Lower leg skin (tissue), 3 donors: ENCODE results near the gene PLB1.

Experiments
- POLR2A ChIP-seq, 2 donors: fragments of 450-650 bp; IDR thresholded peaks; one replicate each; pipeline ENCODE4 v1.6.1; 2016 to 2017; ENCODE audit warnings: antibody characterized with exemption in 2 of 2, mild to moderate bottlenecking in 1 of 2, moderate library complexity in 1 of 2
- TF ChIP-seq, protein P1 (sequence below), 3 donors: fragments of 450-650 bp; IDR thresholded peaks; one replicate each; pipeline ENCODE4 v1.5.1; 2016; ENCODE audit warnings: antibody characterized with exemption in 3 of 3, mild to moderate bottlenecking in 3 of 3, moderate library complexity in 2 of 3

DNA sequence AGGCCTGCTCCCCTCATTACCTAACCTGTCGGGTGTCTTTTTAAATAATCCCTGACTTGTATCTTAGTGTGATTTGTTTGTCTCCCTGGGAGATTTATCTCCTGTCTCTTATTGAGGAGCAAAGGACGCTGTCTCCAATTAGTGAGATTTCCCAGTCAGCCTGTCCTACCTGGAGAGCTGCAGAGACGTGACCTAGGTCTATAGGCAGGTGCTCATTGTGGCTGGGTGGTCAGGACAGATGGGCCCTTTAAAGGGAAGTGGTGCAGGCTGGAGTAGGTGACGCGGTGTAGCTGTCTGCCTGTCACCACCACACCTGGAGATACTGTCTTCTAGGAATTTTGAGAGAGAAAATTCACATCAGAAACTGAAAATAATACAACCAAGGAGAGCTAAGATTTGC, 28.0 kb downstream of the PLB1 start:
- TF ChIP-seq, protein P1, sequence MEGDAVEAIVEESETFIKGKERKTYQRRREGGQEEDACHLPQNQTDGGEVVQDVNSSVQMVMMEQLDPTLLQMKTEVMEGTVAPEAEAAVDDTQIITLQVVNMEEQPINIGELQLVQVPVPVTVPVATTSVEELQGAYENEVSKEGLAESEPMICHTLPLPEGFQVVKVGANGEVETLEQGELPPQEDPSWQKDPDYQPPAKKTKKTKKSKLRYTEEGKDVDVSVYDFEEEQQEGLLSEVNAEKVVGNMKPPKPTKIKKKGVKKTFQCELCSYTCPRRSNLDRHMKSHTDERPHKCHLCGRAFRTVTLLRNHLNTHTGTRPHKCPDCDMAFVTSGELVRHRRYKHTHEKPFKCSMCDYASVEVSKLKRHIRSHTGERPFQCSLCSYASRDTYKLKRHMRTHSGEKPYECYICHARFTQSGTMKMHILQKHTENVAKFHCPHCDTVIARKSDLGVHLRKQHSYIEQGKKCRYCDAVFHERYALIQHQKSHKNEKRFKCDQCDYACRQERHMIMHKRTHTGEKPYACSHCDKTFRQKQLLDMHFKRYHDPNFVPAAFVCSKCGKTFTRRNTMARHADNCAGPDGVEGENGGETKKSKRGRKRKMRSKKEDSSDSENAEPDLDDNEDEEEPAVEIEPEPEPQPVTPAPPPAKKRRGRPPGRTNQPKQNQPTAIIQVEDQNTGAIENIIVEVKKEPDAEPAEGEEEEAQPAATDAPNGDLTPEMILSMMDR (IDR thresholded peaks at IDR 0.05) = no peak
- TF ChIP-seq POLR2A (IDR thresholded peaks at IDR 0.05) = no peak
